Fibroblast of peridontal ligament (primary cell): ENCODE results near the gene COLGALT1.
"Not testable (repeated sequence)": the region's sequence is repeated elsewhere in the genome, so short reads cannot be mapped to it uniquely, and the experiment has no call there.

Experiments used
- DNase-seq: peaks from one replicate; pipeline ENCODE4 v3.0.0-alpha.2; 2010; ENCODE audit errors: extremely low read depth

Gene COLGALT1

GRCh38 chr19:17555480-17555928 lies at the start of gene COLGALT1:
Gene COLGALT1, plus strand, starts transcription at chr19:17555649. Its CDS starts 65 bp downstream, at chr19:17555714.
- DNase-seq = peak; percentile 91

- DNase-seq = no peak
These were observed 48.7 kb upstream of the COLGALT1 start for GRCh38 chr19:17506745-17507144.

- DNase-seq = not testable (repeated sequence)
These were observed 46.9 kb upstream of the COLGALT1 start for GRCh38 chr19:17508558-17508933.

GRCh38 chr19:17510220-17510993 lies 45.0 kb upstream of the COLGALT1 start:
- peak; percentile 36 for DNase-seq

- DNase-seq = peak; percentile 70
These were observed 43.5 kb upstream of the COLGALT1 start for GRCh38 chr19:17511724-17512573.

- no peak for DNase-seq
These were observed 42.9 kb upstream of the COLGALT1 start for GRCh38 chr19:17512574-17512939.

- DNase-seq = no peak
These were observed 39.9 kb upstream of the COLGALT1 start for GRCh38 chr19:17515408-17516149.

- DNase-seq = peak; percentile 22
These were observed 37.6 kb upstream of the COLGALT1 start for GRCh38 chr19:17517898-17518297.

GRCh38 chr19:17518654-17519053 lies 36.8 kb upstream of the COLGALT1 start:
- not testable (repeated sequence) for DNase-seq

GRCh38 chr19:17519967-17520366 lies 35.5 kb upstream of the COLGALT1 start:
- DNase-seq = no peak

- DNase-seq = no peak
These were observed 34.6 kb upstream of the COLGALT1 start for GRCh38 chr19:17520865-17521264.

- DNase-seq = no peak
These were observed 32.2 kb upstream of the COLGALT1 start for GRCh38 chr19:17522988-17523872.

GRCh38 chr19:17524651-17525050 lies 30.8 kb upstream of the COLGALT1 start:
- no peak for DNase-seq

- no peak for DNase-seq
These were observed 30.3 kb upstream of the COLGALT1 start for GRCh38 chr19:17525141-17525540.

- no peak for DNase-seq
These were observed 28.5 kb upstream of the COLGALT1 start for GRCh38 chr19:17526922-17527321.

- DNase-seq = no peak
These were observed 28.1 kb upstream of the COLGALT1 start for GRCh38 chr19:17527326-17527725.

- no peak for DNase-seq
These were observed 26.8 kb upstream of the COLGALT1 start for GRCh38 chr19:17528610-17529009.

- DNase-seq = no peak
These were observed 25.9 kb upstream of the COLGALT1 start for GRCh38 chr19:17529239-17530158.

GRCh38 chr19:17530586-17530985 lies 24.9 kb upstream of the COLGALT1 start:
- no peak for DNase-seq

- DNase-seq = no peak
These were observed 23.3 kb upstream of the COLGALT1 start for GRCh38 chr19:17532116-17532515.
